ENCODE results near the gene ERGIC3. TPM values are rescaled to one million over a fixed set of nuclear protein-coding genes. Genes with fewer than 3 reads are reported as not detected.
"Not testable (repeated sequence)": the region's sequence is repeated elsewhere in the genome, so short reads cannot be mapped to it uniquely, and the experiment has no call there.

Gene ERGIC3
- polyA plus RNA-seq, 1 experiment = 484 TPM

GRCh38 chr20:35542990-35543389 lies 1.1 kb downstream of the ERGIC3 start:
- no peak overlapping the region; the same call in 1 of the 2 replicates for H3K4me3 ChIP-seq (ENCODE audit: low read depth, low read length)

GRCh38 chr20:35544436-35544835 lies 2.6 kb downstream of the ERGIC3 start:
- CTCF ChIA-PET = interaction anchor here (1.2 kb wide), 1 partner anchor 17 kb away, joined by 3 read pairs; no protein-coding TSS in a partner anchor
- POLR2A ChIA-PET = no interaction called here
- H3K27me3 ChIP-seq (ENCODE audit: control insufficient read depth, insufficient read depth, low read length) = no peaks in the 10 kb centered on the region
- H3K27ac ChIP-seq (ENCODE audit: low read depth, low read length) = no peak overlapping the region
- H3K4me3 ChIP-seq (ENCODE audit: low read depth, low read length) = no peak overlapping the region
- H3K9me3 ChIP-seq (ENCODE audit: control insufficient read depth, insufficient read depth, low read length) = no peaks in the 10 kb centered on the region; the same call in 1 of the 2 replicates
- no peak for DNase-seq (ENCODE audit: low read depth, low spot score)
- no peak for TF ChIP-seq CTCF (IDR thresholded peaks at IDR 0.05; ENCODE audit: low read depth, low read length)

More at GRCh38 chr20:35542990-35543389, 1.1 kb downstream of the ERGIC3 start:
- ChIA-PET POLR2A (interaction anchor here (2.2 kb wide), 1 partner anchor 26 kb away, joined by 5 read pairs; no protein-coding TSS in a partner anchor), CTCF (interaction anchor here (1.2 kb wide), 1 partner anchor 18 kb away, joined by 3 read pairs; no protein-coding TSS in a partner anchor)
- Histone ChIP-seq H3K9me3 (ENCODE audit: control insufficient read depth, insufficient read depth, low read length) (no peaks in the 10 kb centered on the region; the same call in 1 of the 2 replicates), H3K27ac (ENCODE audit: low read depth, low read length) (no peak overlapping the region), H3K27me3 (ENCODE audit: control insufficient read depth, insufficient read depth, low read length) (no peaks in the 10 kb centered on the region)
- no peak for DNase-seq (ENCODE audit: low read depth, low spot score)
- no peak for TF ChIP-seq CTCF (IDR thresholded peaks at IDR 0.05; ENCODE audit: low read depth, low read length)

GRCh38 chr20:35544941-35545340 lies 3.1 kb downstream of the ERGIC3 start:
- CTCF ChIA-PET; DNase-seq (ENCODE audit: low read depth, low spot score): not testable (repeated sequence)
- POLR2A ChIA-PET = interaction anchor here (0.7 kb wide), 1 partner anchor 8 kb away, joined by 4 read pairs; no protein-coding TSS in a partner anchor

GRCh38 chr20:35546127-35546526 lies 4.2 kb downstream of the ERGIC3 start:
- TF ChIP-seq CTCF (IDR thresholded peaks at IDR 0.05; ENCODE audit: low read depth, low read length) = no peak
- CTCF ChIA-PET = no interaction called here

More at GRCh38 chr20:35544941-35545340, 3.1 kb downstream of the ERGIC3 start:
- H3K4me3 ChIP-seq (ENCODE audit: low read depth, low read length); H3K27me3 ChIP-seq (ENCODE audit: control insufficient read depth, insufficient read depth, low read length); H3K27ac ChIP-seq (ENCODE audit: low read depth, low read length); H3K9me3 ChIP-seq (ENCODE audit: control insufficient read depth, insufficient read depth, low read length): not testable (repeated sequence)

GRCh38 chr20:35547329-35547728 lies 5.5 kb downstream of the ERGIC3 start:
- Histone ChIP-seq H3K9me3 (ENCODE audit: control insufficient read depth, insufficient read depth, low read length) (no peaks in the 10 kb centered on the region), H3K27me3 (ENCODE audit: control insufficient read depth, insufficient read depth, low read length) (no peaks in the 10 kb centered on the region), H3K4me3 (ENCODE audit: low read depth, low read length) (no peak overlapping the region), H3K27ac (ENCODE audit: low read depth, low read length) (no peak overlapping the region)
- DNase-seq (ENCODE audit: low read depth, low spot score) = no peak
- POLR2A ChIA-PET = no interaction called here
- no peak for TF ChIP-seq CTCF (IDR thresholded peaks at IDR 0.05; ENCODE audit: low read depth, low read length)
- CTCF ChIA-PET = interaction anchor here (1.4 kb wide), 1 partner anchor 407 kb away, joined by 3 read pairs; the partner anchor contains the start of gene SCAND1

More at GRCh38 chr20:35546127-35546526, 4.2 kb downstream of the ERGIC3 start:
- no peak for DNase-seq (ENCODE audit: low read depth, low spot score)
- Histone ChIP-seq H3K27ac (ENCODE audit: low read depth, low read length) (no peak overlapping the region), H3K27me3 (ENCODE audit: control insufficient read depth, insufficient read depth, low read length) (no peaks in the 10 kb centered on the region), H3K9me3 (ENCODE audit: control insufficient read depth, insufficient read depth, low read length) (no peaks in the 10 kb centered on the region; the same call in 1 of the 2 replicates), H3K4me3 (ENCODE audit: low read depth, low read length) (no peak overlapping the region)
- POLR2A ChIA-PET = no interaction called here

Measured in AG04450 (cell line).